Naive thymus-derived CD4-positive, alpha-beta T cell (primary cell): ENCODE results near the gene ANP32A. TPM values are rescaled to one million over a fixed set of nuclear protein-coding genes. Genes with fewer than 3 reads are reported as not detected.

Experiments
- ATAC-seq: fragments of 150-1000 bp; cut with Tn5 transposase; 2 replicates; pipeline ENCODE4 v1.10.0; 2021; ENCODE audit warnings: mild to moderate bottlenecking, moderate library complexity
- CTCF ChIA-PET: fragments of 350-600 bp; sonication (Branson Sonifier 250); formaldehyde crosslinking; loops from one replicate; lab custom pipeline; 2021; ENCODE audit warnings: antibody characterized with exemption; lab: Charles Lee
- POLR2A ChIA-PET: fragments of 350-600 bp; sonication (Branson Sonifier 250); formaldehyde crosslinking; loops from one replicate; lab custom pipeline; 2021; ENCODE audit warnings: antibody characterized with exemption, inconsistent platforms; lab: Charles Lee
- DNase-seq, 9 donors: peaks; one replicate each; pipeline versions ENCODE4 v3.0.0 to v3.0.0-alpha.2; 2020 to 2022; ENCODE audit warnings: mixed read lengths in 1 of 9
- H3K27ac ChIP-seq: one replicate; pipeline ENCODE4 v1.7.0; 2013; ENCODE audit warnings: mild to moderate bottlenecking, low read depth, low read length, moderate library complexity
- H3K27me3 ChIP-seq, 2 donors: one replicate each; pipeline ENCODE4 v1.7.0; 2013; ENCODE audit warnings: low read length in 2 of 2, mild to moderate bottlenecking in 2 of 2, moderate library complexity in 2 of 2; ENCODE audit not compliant: control insufficient read depth in 2 of 2, insufficient read depth in 2 of 2
- H3K36me3 ChIP-seq, 3 experiments: 1 replicate in 2 of 3; 2 replicates in 1 of 3; pipeline ENCODE4 v1.7.0; 2013; ENCODE audit warnings: low read length in 3 of 3, mild to moderate bottlenecking in 3 of 3, moderate library complexity in 1 of 3; ENCODE audit not compliant: insufficient read depth in 3 of 3, control insufficient read depth in 2 of 3
- H3K4me1 ChIP-seq, 2 donors: one replicate each; pipeline ENCODE4 v1.7.0; 2013; ENCODE audit warnings: low read length in 2 of 2, mild to moderate bottlenecking in 2 of 2, moderate library complexity in 1 of 2; ENCODE audit not compliant: control insufficient read depth in 2 of 2, insufficient read depth in 2 of 2
- H3K4me3 ChIP-seq: 2 replicates; pipeline ENCODE4 v1.7.0; 2013; ENCODE audit warnings: mild to moderate bottlenecking, low read length
- H3K9me3 ChIP-seq, 3 experiments: 1 replicate in 2 of 3; 2 replicates in 1 of 3; pipeline ENCODE4 v1.7.0; 2013; ENCODE audit warnings: low read length in 3 of 3; ENCODE audit not compliant: control insufficient read depth in 2 of 3
- H3K27ac Mint-ChIP-seq, 9 donors: one replicate each; pipeline ENCODE4 v1.8.0; 2020 to 2022; ENCODE audit warnings: mixed read lengths in 9 of 9, mild to moderate bottlenecking in 8 of 9, moderate library complexity in 5 of 9, inconsistent platforms in 2 of 9
- H3K27me3 Mint-ChIP-seq, 5 donors: one replicate each; pipeline ENCODE4 v1.8.0; 2021 to 2022; ENCODE audit warnings: mixed read lengths in 5 of 5, mild to moderate bottlenecking in 1 of 5
- H3K36me3 Mint-ChIP-seq, 5 donors: one replicate each; pipeline ENCODE4 v1.8.0; 2020 to 2022; ENCODE audit warnings: mixed read lengths in 5 of 5, mild to moderate bottlenecking in 3 of 5, inconsistent platforms in 1 of 5
- H3K4me1 Mint-ChIP-seq, 7 donors: one replicate each; pipeline ENCODE4 v1.8.0; 2020 to 2022; ENCODE audit warnings: mixed read lengths in 7 of 7, mild to moderate bottlenecking in 3 of 7, inconsistent platforms in 1 of 7
- H3K4me3 Mint-ChIP-seq, 10 donors: one replicate each; pipeline ENCODE4 v1.8.0; 2020 to 2022; ENCODE audit warnings: mild to moderate bottlenecking in 10 of 10, mixed read lengths in 10 of 10, moderate library complexity in 6 of 10, inconsistent platforms in 2 of 10
- H3K9me3 Mint-ChIP-seq, 11 donors: one replicate each; pipeline ENCODE4 v1.8.0; 2020 to 2022; ENCODE audit warnings: mixed read lengths in 11 of 11, mild to moderate bottlenecking in 4 of 11, inconsistent platforms in 1 of 11, moderate library complexity in 1 of 11
- intact Hi-C, 2 donors: fragments of 100-400 bp; cut with micrococcal nuclease; formaldehyde crosslinking; loops; one replicate each; pipeline ENCODE4 v1.15.1; 2023
- polyA plus RNA-seq, 2 donors: library from polyadenylated mRNA; unstranded; fragments of 300-500 nt; fragmentation: Illumina TruSeq; gene quantifications; one replicate each; pipeline ENCODE4 v1.2.3, GENCODE V29; 2021
- total RNA-seq, 6 experiments: library from RNA in 5 of 6; stranded (reverse) in 5 of 6; gene quantifications; 1 replicate in 5 of 6; 2 replicates in 1 of 6; pipeline ENCODE4 v1.2.3 and lab custom pipeline; 2021 to 2026

The ANP32A gene
- total and polyA plus RNA-seq, 7 experiments from 2014 or later = 86.1 to 229 (median 111) TPM

DNA sequence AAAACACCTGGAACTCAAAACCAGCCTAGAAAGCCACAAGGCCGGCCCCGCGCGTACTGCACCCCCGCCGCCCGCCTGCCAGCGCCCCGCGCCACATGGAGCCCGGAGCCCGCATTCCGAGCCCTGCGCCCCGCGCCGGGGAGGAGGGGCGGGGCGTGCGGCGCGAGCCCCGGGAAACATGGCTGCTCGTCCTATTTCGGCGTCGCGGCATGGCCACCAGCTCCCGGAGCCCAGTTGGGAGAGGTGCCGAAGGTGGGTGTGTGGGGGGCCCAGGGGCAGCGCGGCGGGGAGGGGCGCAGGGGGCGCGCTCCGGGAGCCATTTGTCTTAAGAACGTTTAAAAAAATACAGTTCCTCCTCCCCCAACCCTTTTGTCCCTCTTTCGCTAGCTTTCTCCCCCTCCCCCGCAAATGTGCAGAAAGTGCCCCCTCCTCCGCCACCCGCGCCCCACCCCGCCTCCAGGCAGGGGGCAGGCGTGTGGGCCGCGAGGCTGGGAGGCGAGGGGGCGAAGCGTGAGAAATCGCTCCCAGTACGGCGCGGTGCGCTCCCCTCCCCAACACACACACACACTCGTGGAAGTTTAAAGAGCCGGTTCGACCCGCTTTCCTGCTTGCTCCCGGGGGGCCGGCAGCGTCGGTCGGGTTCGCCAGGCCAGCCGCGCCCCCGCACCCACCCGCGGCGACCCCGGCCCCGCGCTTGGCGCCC is 2.5 kb downstream of the ANP32A start:
- peak overlapping the region; percentile 99 for H3K4me3 ChIP-seq
- POLR2A ChIA-PET = interaction anchor here (0.6 to 4.4 kb wide), 6 partner anchors 10 to 1281 kb away, joined by 3 to 47 read pairs (median 8); partner anchors contain the start of gene FEM1B

GRCh38 chr15:68817304-68818065 is 3.2 kb downstream of the ANP32A start:
- CTCF ChIA-PET = interaction anchor here (1.1 to 1.6 kb wide), 5 partner anchors 11 to 34 kb away, joined by 3 to 6 read pairs (median 4); no protein-coding TSS in a partner anchor
- peaks cover 0 to 4% (median 0%) of the 10 kb centered on the region in 11 donors for H3K9me3 Mint-ChIP-seq
- ATAC-seq = peak; percentile 62
- Histone ChIP-seq H3K4me1 (peaks cover 21 to 24% of the 10 kb centered on the region in 2 donors), H3K4me3 (peak overlapping the region; percentile 99), H3K9me3 (no peaks in the 10 kb centered on the region), H3K36me3 (peaks cover 0 to 29% (median 0%) of the 10 kb centered on the region in 3 experiments), H3K27ac (peak overlapping the region; percentile 91), H3K27me3 (no peaks in the 10 kb centered on the region)
- POLR2A ChIA-PET = interaction anchor here (0.6 to 4.4 kb wide), 13 partner anchors 9 to 1281 kb away, joined by 3 to 47 read pairs (median 5); partner anchors contain the start of gene FEM1B
- peak overlapping the region; percentile 92 to 99 (median 96) for H3K27ac Mint-ChIP-seq
- peak overlapping the region; percentile 90 to 100 (median 97) for H3K4me3 Mint-ChIP-seq
- H3K36me3 Mint-ChIP-seq = peaks cover 0 to 20% (median 4%) of the 10 kb centered on the region in 5 donors
- DNase-seq = peak; percentile 60 to 80 (median 76)
- intact Hi-C loops = loop anchor here (1.0 to 10.0 kb wide), 9 partner anchors 22 to 1275 kb away; partner anchors contain the start of genes FEM1B (in 1 of the 2), KIF23 (in 1 of the 2), MAP2K5 (in 1 of the 2) and RPLP1 (in 1 of the 2)
- no peaks in the 10 kb centered on the region for H3K27me3 Mint-ChIP-seq
- peaks cover 37 to 56% (median 53%) of the 10 kb centered on the region in 7 donors for H3K4me1 Mint-ChIP-seq

More for the DNA sequence above, 2.5 kb downstream of the ANP32A start:
- H3K27me3 Mint-ChIP-seq = no peaks in the 10 kb centered on the region
- peak overlapping the region; percentile 64 to 100 (median 88) for H3K4me3 Mint-ChIP-seq
- peaks cover 0 to 4% (median 0%) of the 10 kb centered on the region in 11 donors for H3K9me3 Mint-ChIP-seq
- H3K27ac Mint-ChIP-seq = peak overlapping the region in 7 of 9 donors; percentile 30 to 91 (median 56)
- peaks cover 36 to 55% (median 51%) of the 10 kb centered on the region in 7 donors for H3K4me1 Mint-ChIP-seq
- intact Hi-C loops = loop anchor here (2.0 to 10.0 kb wide), 5 partner anchors 541 to 1276 kb away; partner anchors contain the start of genes FEM1B (in 1 of the 2), KIF23 (in 1 of the 2), MAP2K5 (in 1 of the 2) and RPLP1 (in 1 of the 2)
- DNase-seq (peak; percentile 62 to 70 (median 68)), ATAC-seq (peak; percentile 50)
- CTCF ChIA-PET = interaction anchor here (1.2 to 1.4 kb wide), 2 partner anchors 11 to 34 kb away, joined by 3 to 4 read pairs; no protein-coding TSS in a partner anchor
- Histone ChIP-seq H3K4me1 (peaks cover 21 to 24% of the 10 kb centered on the region in 2 donors), H3K9me3 (no peaks in the 10 kb centered on the region), H3K27me3 (no peaks in the 10 kb centered on the region), H3K36me3 (peaks cover 0 to 29% (median 0%) of the 10 kb centered on the region in 3 experiments), H3K27ac (peak overlapping the region; percentile 91)
- H3K36me3 Mint-ChIP-seq = peaks cover 0 to 20% (median 4%) of the 10 kb centered on the region in 5 donors

DNA sequence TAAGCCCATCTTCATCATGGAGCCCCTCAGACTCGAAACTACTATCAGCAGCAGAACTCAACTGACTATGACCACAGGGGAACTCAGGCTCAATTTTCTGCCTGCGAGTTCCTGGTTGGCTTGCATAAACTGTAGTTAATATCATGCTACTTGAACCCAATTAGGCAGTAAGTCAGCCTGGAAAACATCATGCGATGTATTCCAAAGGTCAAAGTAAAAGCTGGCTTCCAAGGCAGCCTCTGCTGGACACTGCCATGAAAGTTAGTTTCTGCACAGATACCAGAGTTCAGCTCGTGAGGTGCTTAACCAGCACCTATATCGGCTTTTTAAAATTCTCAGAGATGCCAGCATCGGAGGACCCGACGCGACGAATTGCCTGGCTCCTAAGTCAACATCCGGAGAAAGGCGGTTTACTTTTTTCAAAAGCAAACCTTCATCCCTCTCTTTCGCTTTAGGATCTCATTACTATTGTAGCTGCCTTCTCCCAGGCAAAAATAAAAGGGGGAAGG is 3.8 kb downstream of the ANP32A start:
- Mint-ChIP-seq H3K27ac (peak overlapping the region; percentile 92 to 99 (median 96)), H3K9me3 (peaks cover 0 to 4% (median 0%) of the 10 kb centered on the region in 11 donors), H3K36me3 (peaks cover 0 to 20% (median 4%) of the 10 kb centered on the region in 5 donors), H3K4me3 (peak overlapping the region; percentile 90 to 100 (median 97)), H3K4me1 (peaks cover 38 to 56% (median 54%) of the 10 kb centered on the region in 7 donors), H3K27me3 (no peaks in the 10 kb centered on the region)
- Histone ChIP-seq H3K36me3 (peaks cover 0 to 29% (median 0%) of the 10 kb centered on the region in 3 experiments), H3K27me3 (no peaks in the 10 kb centered on the region), H3K4me3 (peak overlapping the region; percentile 99), H3K9me3 (no peaks in the 10 kb centered on the region), H3K27ac (peak overlapping the region; percentile 91), H3K4me1 (peaks cover 19 to 26% of the 10 kb centered on the region in 2 donors)
- ATAC-seq (no peak), DNase-seq (no peak)
- intact Hi-C loops = loop anchor here (1.0 to 10.0 kb wide), 8 partner anchors 22 to 1275 kb away; partner anchors contain the start of genes FEM1B (in 1 of the 2), KIF23 (in 1 of the 2) and MAP2K5 (in 1 of the 2)
- CTCF ChIA-PET = interaction anchor here (0.6 to 1.6 kb wide), 6 partner anchors 10 to 46 kb away, joined by 3 to 6 read pairs (median 4); no protein-coding TSS in a partner anchor
- POLR2A ChIA-PET = interaction anchor here (0.7 to 4.4 kb wide), 11 partner anchors 10 to 62 kb away, joined by 3 to 47 read pairs (median 5); no protein-coding TSS in a partner anchor

DNA sequence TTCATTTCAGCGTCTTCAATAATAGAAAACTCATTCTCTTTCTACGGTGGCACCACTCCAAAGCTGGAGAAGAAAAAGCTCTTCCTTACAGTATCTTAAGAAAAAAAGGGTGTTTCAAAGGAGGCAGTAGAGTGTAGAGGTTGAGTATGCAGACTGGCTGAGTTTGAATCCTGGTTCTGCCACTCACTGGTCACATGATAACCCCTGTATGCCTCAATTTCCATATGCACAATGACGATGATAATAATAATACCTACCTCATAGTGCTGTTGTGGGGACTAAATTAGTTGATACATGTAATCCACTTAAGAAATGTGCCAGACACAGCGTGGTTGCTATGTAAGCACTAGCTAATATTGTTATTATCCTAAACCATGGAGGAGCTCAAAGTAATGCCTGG is 4.5 kb downstream of the ANP32A start:
- Histone ChIP-seq H3K27me3 (no peaks in the 10 kb centered on the region), H3K9me3 (no peaks in the 10 kb centered on the region), H3K36me3 (peaks cover 0 to 29% (median 0%) of the 10 kb centered on the region in 3 experiments), H3K4me1 (peaks cover 15 to 23% of the 10 kb centered on the region in 2 donors), H3K27ac (peak overlapping the region; percentile 91), H3K4me3 (peak overlapping the region; percentile 99)
- Mint-ChIP-seq H3K36me3 (peaks cover 0 to 20% (median 4%) of the 10 kb centered on the region in 5 donors), H3K4me1 (peaks cover 37 to 58% (median 52%) of the 10 kb centered on the region in 7 donors), H3K4me3 (peak overlapping the region; percentile 90 to 100 (median 97)), H3K27me3 (no peaks in the 10 kb centered on the region), H3K27ac (peak overlapping the region; percentile 18 to 99 (median 95)), H3K9me3 (peaks cover 0 to 4% (median 0%) of the 10 kb centered on the region in 11 donors)
- ATAC-seq (no peak), DNase-seq (no peak)
- ChIA-PET CTCF (interaction anchor here (1.0 to 1.6 kb wide), 5 partner anchors 9 to 59 kb away, joined by 3 to 6 read pairs (median 4); no protein-coding TSS in a partner anchor), POLR2A (interaction anchor here (0.6 to 4.4 kb wide), 8 partner anchors 9 to 788 kb away, joined by 3 to 47 read pairs (median 6); no protein-coding TSS in a partner anchor)
- intact Hi-C loops = loop anchor here (2.0 to 10.0 kb wide), 5 partner anchors 59 to 1274 kb away; partner anchors contain the start of genes FEM1B (in 1 of the 2), KIF23 (in 1 of the 2) and MAP2K5 (in 1 of the 2)

DNA sequence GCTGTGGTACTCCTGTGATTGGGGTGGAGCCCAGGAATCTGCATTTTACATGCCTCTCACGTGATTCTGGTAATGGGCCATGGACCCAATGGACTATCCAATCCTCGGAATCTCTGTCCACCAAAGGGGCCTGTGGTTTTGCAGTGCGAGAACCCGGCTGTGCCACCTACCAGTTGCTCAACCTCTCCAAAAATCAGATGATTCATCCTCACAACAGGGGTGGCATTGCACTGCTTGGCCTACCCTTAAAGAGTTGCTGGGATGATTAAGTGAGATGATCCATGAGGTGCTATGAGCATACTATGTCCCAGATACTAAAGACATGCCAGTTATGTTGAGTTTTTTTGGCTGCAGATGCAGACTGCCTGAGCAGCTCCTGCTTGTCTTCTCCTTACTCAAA is 5.1 kb downstream of the ANP32A start:
- H3K27me3 ChIP-seq = no peaks in the 10 kb centered on the region
- peak overlapping the region in 8 of 10 donors; percentile 90 to 100 (median 97) for H3K4me3 Mint-ChIP-seq
- DNase-seq (no peak), ATAC-seq (no peak)
- CTCF ChIA-PET = interaction anchor here (1.2 kb wide), 1 partner anchor 59 kb away, joined by 4 read pairs; no protein-coding TSS in a partner anchor
- no peak overlapping the region for H3K4me3 ChIP-seq
- no peaks in the 10 kb centered on the region for H3K27me3 Mint-ChIP-seq
- H3K36me3 ChIP-seq = peaks cover 0 to 24% (median 0%) of the 10 kb centered on the region in 3 experiments
- intact Hi-C loops = loop anchor here (5.0 to 10.0 kb wide), 4 partner anchors 538 to 1273 kb away; partner anchors contain the start of genes FEM1B (in 1 of the 2), KIF23 (in 1 of the 2) and MAP2K5 (in 1 of the 2)
- H3K4me1 Mint-ChIP-seq = peaks cover 41 to 64% (median 57%) of the 10 kb centered on the region in 7 donors
- H3K9me3 ChIP-seq = no peaks in the 10 kb centered on the region
- H3K9me3 Mint-ChIP-seq = peaks cover 0 to 4% (median 0%) of the 10 kb centered on the region in 11 donors
- H3K36me3 Mint-ChIP-seq = peaks cover 0 to 20% (median 3%) of the 10 kb centered on the region in 5 donors
- peaks cover 18 to 26% of the 10 kb centered on the region in 2 donors for H3K4me1 ChIP-seq
- peak overlapping the region in 7 of 9 donors; percentile 24 to 99 (median 95) for H3K27ac Mint-ChIP-seq
- no peak overlapping the region for H3K27ac ChIP-seq
- POLR2A ChIA-PET = interaction anchor here (0.6 to 4.4 kb wide), 2 partner anchors 18 to 22 kb away, joined by 3 to 47 read pairs; no protein-coding TSS in a partner anchor
